GM12878 (cell line): ENCODE results near the gene F10. TPM values are rescaled to one million over a fixed set of nuclear protein-coding genes. Genes with fewer than 3 reads are reported as not detected.
A peak's percentile ranks its signal among the peaks of the same experiment; 100 is the strongest.

ENCODE experiments used
- ASH2L ChIP-seq: fragments of 300-600, 200-600 bp; sonication (generic); IDR thresholded peaks from 2 replicates; pipeline ENCODE4 v1.6.1; 2017; ENCODE audit warnings: low read depth, mild to moderate bottlenecking, borderline replicate concordance
- ATF2 ChIP-seq: IDR thresholded peaks from 2 replicates; pipeline ENCODE4 v1.6.1; 2012; ENCODE audit warnings: low read length, inconsistent platforms
- ATF7 ChIP-seq: fragments of 450-650 bp; IDR thresholded peaks from 2 replicates; pipeline ENCODE4 v1.6.1; 2016; ENCODE audit warnings: low read depth, mild to moderate bottlenecking
- BCL3 ChIP-seq: IDR thresholded peaks from 2 replicates; pipeline ENCODE4 v1.6.1; 2011; ENCODE audit warnings: borderline replicate concordance, low read depth, mild to moderate bottlenecking, moderate library complexity, low read length; ENCODE audit not compliant: insufficient read depth, poor library complexity, severe bottlenecking
- E2F4 ChIP-seq: IDR thresholded peaks from 2 replicates; pipeline ENCODE4 v1.6.1; 2012; ENCODE audit warnings: low read depth, low read length, improper control_type of control experiment
- ESRRA ChIP-seq: IDR thresholded peaks from 2 replicates; pipeline ENCODE4 v1.6.1; 2012; ENCODE audit warnings: mild to moderate bottlenecking, low read length, improper control_type of control experiment
- ETV6 ChIP-seq, 2 experiments: fragments of 450-650 bp in 1 of 2; IDR thresholded peaks in 1 of 2; conservative IDR thresholded peaks in 1 of 2; 2 replicates each; pipeline ENCODE4 v1.6.1; 2014; ENCODE audit warnings: antibody characterized with exemption in 1 of 2, borderline replicate concordance in 1 of 2, low read depth in 1 of 2, mild to moderate bottlenecking in 1 of 2, moderate library complexity in 1 of 2
- KAT2A ChIP-seq: conservative IDR thresholded peaks from 2 replicates; pipeline ENCODE4 v1.6.1; 2011; ENCODE audit warnings: low read depth, low read length; ENCODE audit not compliant: control insufficient read depth
- MYB ChIP-seq: fragments of 150-350 bp; IDR thresholded peaks from 2 replicates; pipeline ENCODE4 v1.6.1; 2014; ENCODE audit warnings: mild to moderate bottlenecking, low read depth, low read length, borderline replicate concordance
- NFYB ChIP-seq: IDR thresholded peaks from 2 replicates; pipeline ENCODE4 v1.6.1; 2011; ENCODE audit warnings: low read depth, mild to moderate bottlenecking, low read length, improper control_type of control experiment, moderate library complexity; ENCODE audit not compliant: insufficient read depth
- PBX3 ChIP-seq: IDR thresholded peaks from 2 replicates; pipeline ENCODE4 v1.6.1; 2011; ENCODE audit warnings: mild to moderate bottlenecking, low read depth, low read length, moderate library complexity; ENCODE audit not compliant: insufficient replicate concordance
- RAD21 ChIP-seq: IDR thresholded peaks from 2 replicates; pipeline ENCODE4 v1.6.1; 2011; ENCODE audit warnings: mild to moderate bottlenecking, low read depth, low read length, moderate library complexity; ENCODE audit not compliant: insufficient read depth
- RUNX3 ChIP-seq: IDR thresholded peaks from 2 replicates; pipeline ENCODE4 v1.6.1; 2012; ENCODE audit warnings: low read length, inconsistent platforms
- SIX5 ChIP-seq: IDR thresholded peaks from 2 replicates; pipeline ENCODE4 v1.6.1; 2011; ENCODE audit warnings: mild to moderate bottlenecking, low read depth, low read length, moderate library complexity; ENCODE audit not compliant: severe bottlenecking
- SMAD5 ChIP-seq: IDR thresholded peaks from 2 replicates; pipeline ENCODE4 v1.6.1; 2016; ENCODE audit warnings: antibody characterized with exemption, low read depth
- SMARCA5 ChIP-seq: fragments of 450-650 bp; IDR thresholded peaks from 2 replicates; pipeline ENCODE4 v1.6.1; 2017; ENCODE audit warnings: mild to moderate bottlenecking
- SPI1 ChIP-seq: IDR thresholded peaks from 2 replicates; pipeline ENCODE4 v1.6.1; 2011; ENCODE audit warnings: low read depth, mild to moderate bottlenecking, low read length, moderate library complexity, borderline replicate concordance; ENCODE audit not compliant: insufficient read depth
- ZBTB33 ChIP-seq: fragments of 450-650 bp; IDR thresholded peaks from 2 replicates; pipeline ENCODE4 v1.6.1; 2017; ENCODE audit warnings: mild to moderate bottlenecking
- ZNF274 ChIP-seq: IDR thresholded peaks from one replicate; pipeline ENCODE4 v1.8.0; 2011; ENCODE audit not compliant: insufficient read length, insufficient read depth
- polyA plus RNA-seq, 11 experiments: library from polyadenylated mRNA; depleted of rRNA in 4 of 11; unstranded in 6 of 11; stranded (reverse) in 5 of 11; fragments of >200 nt; fragmentation: Nextera tagmentation in 4 of 11; fragmentation: Illumina TruSeq in 1 of 11; extraction: Ambion mirVana in 4 of 11; extraction: Trizol in 1 of 11; gene quantifications; 1 replicate in 1 of 11; 2 replicates in 10 of 11; pipeline versions ENCODE4 v1.2.1 to v1.2.3, GENCODE V29; 2011 to 2016; ENCODE audit warnings: inconsistent platforms in 2 of 11, missing spikeins in 2 of 11, low read depth in 1 of 11
- total RNA-seq, 4 experiments: library from RNA; depleted of rRNA in 3 of 4; stranded (reverse); fragments of >200 nt in 3 of 4; fragmentation: Illumina TruSeq in 1 of 4; extraction: Trizol in 1 of 4; gene quantifications; 2 replicates each; pipeline versions ENCODE4 v1.2.1 to v1.2.3, GENCODE V29; 2013 to 2021

The F10 gene
- total and polyA plus RNA-seq, 10 of the 15 experiments (the other 5 are each of a cell fraction or from before 2014, with no cell fraction given), result not detected

- TF ChIP-seq ZBTB33, result no peak
- TF ChIP-seq ASH2L, result no peak
- TF ChIP-seq ETV6 (conservative IDR thresholded peaks at IDR 0.05 in 1 of 2, IDR thresholded peaks at IDR 0.05 in 1 of 2; ENCODE audit: borderline replicate concordance in 1 of 2, low read depth in 1 of 2), result no peak
- TF ChIP-seq KAT2A, result no peak
- TF ChIP-seq BCL3, result peak; percentile 67
- TF ChIP-seq ESRRA, result no peak
- TF ChIP-seq MYB, result no peak
- TF ChIP-seq RAD21, result no peak
- peak; percentile 31; the same call in 1 of the 2 replicates for TF ChIP-seq SMARCA5
- TF ChIP-seq RUNX3, result peak; percentile 93
- no peak for TF ChIP-seq SMAD5
- TF ChIP-seq ATF2, result peak; percentile 20; the same call in 1 of the 2 replicates
- TF ChIP-seq SPI1, result no peak
- TF ChIP-seq PBX3, result no peak
- TF ChIP-seq SIX5, result no peak
- TF ChIP-seq NFYB, result no peak
- no peak for TF ChIP-seq E2F4
- TF ChIP-seq ATF7, result peak; percentile 69; the same call in 1 of the 2 replicates
- TF ChIP-seq ZNF274, result no peak
Measured at GRCh38 chr13:113186061-113186900, 63.7 kb downstream of the F10 start (continued).
